ENCODE measurements around the gene CCDC8. TPM values are rescaled to one million over a fixed set of nuclear protein-coding genes. Genes with fewer than 3 reads are reported as not detected.

The CCDC8 gene
- total RNA-seq, 2 experiments from 2014 or later = not detected

- DNase-seq = peak; percentile 17
- ChIA-PET CTCF (interaction anchor here (0.8 to 2.0 kb wide), 4 partner anchors 13 to 111 kb away, joined by 3 to 5 read pairs (median 4); no protein-coding TSS in a partner anchor), POLR2A (interaction anchor here (0.6 to 0.7 kb wide), 2 partner anchors 25 to 66 kb away, joined by 3 read pairs; no protein-coding TSS in a partner anchor)
- H3K9me3 Mint-ChIP-seq = no peaks in the 10 kb centered on the region
- H3K27me3 Mint-ChIP-seq = peaks cover 57% of the 10 kb centered on the region
- intact Hi-C loops (cut with micrococcal nuclease) = no loop called here
- peaks cover 21% of the 10 kb centered on the region for H3K4me1 Mint-ChIP-seq (ENCODE audit: low read depth)
- TF ChIP-seq, protein P1, sequence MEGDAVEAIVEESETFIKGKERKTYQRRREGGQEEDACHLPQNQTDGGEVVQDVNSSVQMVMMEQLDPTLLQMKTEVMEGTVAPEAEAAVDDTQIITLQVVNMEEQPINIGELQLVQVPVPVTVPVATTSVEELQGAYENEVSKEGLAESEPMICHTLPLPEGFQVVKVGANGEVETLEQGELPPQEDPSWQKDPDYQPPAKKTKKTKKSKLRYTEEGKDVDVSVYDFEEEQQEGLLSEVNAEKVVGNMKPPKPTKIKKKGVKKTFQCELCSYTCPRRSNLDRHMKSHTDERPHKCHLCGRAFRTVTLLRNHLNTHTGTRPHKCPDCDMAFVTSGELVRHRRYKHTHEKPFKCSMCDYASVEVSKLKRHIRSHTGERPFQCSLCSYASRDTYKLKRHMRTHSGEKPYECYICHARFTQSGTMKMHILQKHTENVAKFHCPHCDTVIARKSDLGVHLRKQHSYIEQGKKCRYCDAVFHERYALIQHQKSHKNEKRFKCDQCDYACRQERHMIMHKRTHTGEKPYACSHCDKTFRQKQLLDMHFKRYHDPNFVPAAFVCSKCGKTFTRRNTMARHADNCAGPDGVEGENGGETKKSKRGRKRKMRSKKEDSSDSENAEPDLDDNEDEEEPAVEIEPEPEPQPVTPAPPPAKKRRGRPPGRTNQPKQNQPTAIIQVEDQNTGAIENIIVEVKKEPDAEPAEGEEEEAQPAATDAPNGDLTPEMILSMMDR (IDR thresholded peaks at IDR 0.05) = no peak
- ATAC-seq = no peak
- H3K36me3 Mint-ChIP-seq (ENCODE audit: low read depth) = no peaks in the 10 kb centered on the region
- no peak overlapping the region for H3K4me3 Mint-ChIP-seq
- H3K27ac Mint-ChIP-seq = no peak overlapping the region
Observed at GRCh38 chr19:46431824-46432223, 18.5 kb upstream of the CCDC8 start.

GRCh38 chr19:46429999-46430398, 16.6 kb upstream of the CCDC8 start:
- no peak overlapping the region for H3K4me3 Mint-ChIP-seq
- intact Hi-C loops (cut with micrococcal nuclease) = no loop called here
- H3K9me3 Mint-ChIP-seq = no peaks in the 10 kb centered on the region
- TF ChIP-seq, protein P1 (IDR thresholded peaks at IDR 0.05) = no peak
- ChIA-PET CTCF (no interaction called here), POLR2A (no interaction called here)
- H3K4me1 Mint-ChIP-seq (ENCODE audit: low read depth) = peaks cover 32% of the 10 kb centered on the region
- ATAC-seq (no peak), DNase-seq (no peak)
- H3K27ac Mint-ChIP-seq = no peak overlapping the region
- H3K36me3 Mint-ChIP-seq (ENCODE audit: low read depth) = no peaks in the 10 kb centered on the region
- peaks cover 68% of the 10 kb centered on the region for H3K27me3 Mint-ChIP-seq

DNA sequence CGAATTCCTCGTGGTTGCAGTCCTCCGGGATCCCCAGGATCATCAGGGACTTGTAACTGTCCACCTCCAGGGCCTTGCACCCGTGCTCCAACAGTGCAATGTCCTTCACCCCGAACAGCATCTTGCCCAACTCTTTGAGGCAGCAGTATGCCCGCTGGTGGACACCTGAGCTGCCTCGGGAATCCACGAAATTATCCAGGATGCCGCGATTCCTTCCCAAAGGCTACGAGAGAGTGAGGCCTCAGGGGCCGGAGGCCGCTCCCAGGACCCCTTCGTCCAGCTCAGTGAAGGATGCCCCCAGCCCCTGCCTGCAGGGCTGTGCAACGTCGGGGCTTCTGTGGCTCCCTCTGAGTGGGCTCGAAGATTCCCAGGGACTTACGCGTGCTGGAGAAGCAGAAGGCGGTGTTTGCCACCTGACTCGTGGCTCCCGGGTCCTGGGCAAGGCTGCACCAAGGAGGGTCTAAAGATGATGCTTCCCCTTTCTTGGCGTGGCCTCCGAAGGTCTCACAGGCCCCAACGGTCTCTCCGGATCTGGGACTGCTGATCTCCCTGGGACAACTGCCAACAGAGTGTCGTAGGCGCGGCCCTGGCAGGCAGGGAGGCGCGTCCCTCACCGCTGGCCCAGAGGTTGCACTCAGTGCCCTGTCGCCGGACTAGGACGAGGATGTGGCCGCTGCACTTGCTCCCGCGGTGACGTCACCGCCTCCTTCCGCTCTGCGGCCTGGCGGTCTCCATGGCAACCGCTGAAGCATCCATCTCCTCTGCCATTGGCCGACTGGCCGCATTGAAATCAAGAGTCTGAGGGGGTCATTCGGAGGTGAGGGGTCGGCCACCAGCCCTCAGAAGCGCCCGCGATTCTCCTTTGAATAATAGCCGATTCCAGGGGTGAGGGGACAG, 15.1 kb upstream of the CCDC8 start, which contains the start of gene PNMA8C:
Gene PNMA8C (minus strand): TSS at position 698 of the 897 bp plus-strand sequence. CDS start 577 bp downstream, at position 121.
- intact Hi-C loops (cut with micrococcal nuclease) = no loop called here
- Mint-ChIP-seq H3K9me3 (no peaks in the 10 kb centered on the region), H3K4me1 (ENCODE audit: low read depth) (peaks cover 32% of the 10 kb centered on the region), H3K27me3 (peaks cover 66% of the 10 kb centered on the region), H3K36me3 (ENCODE audit: low read depth) (no peaks in the 10 kb centered on the region), H3K4me3 (peak within 1 kb of the TSS; percentile 52), H3K27ac (no peak within 1 kb of the TSS)
- ATAC-seq = peak; percentile 63
- ChIA-PET POLR2A (no interaction called here), CTCF (interaction anchor here (1.0 kb wide), 1 partner anchor 86 kb away, joined by 3 read pairs; no protein-coding TSS in a partner anchor)
- TF ChIP-seq, protein P1 (IDR thresholded peaks at IDR 0.05) = no peak
- peak; percentile 78 for DNase-seq

DNA sequence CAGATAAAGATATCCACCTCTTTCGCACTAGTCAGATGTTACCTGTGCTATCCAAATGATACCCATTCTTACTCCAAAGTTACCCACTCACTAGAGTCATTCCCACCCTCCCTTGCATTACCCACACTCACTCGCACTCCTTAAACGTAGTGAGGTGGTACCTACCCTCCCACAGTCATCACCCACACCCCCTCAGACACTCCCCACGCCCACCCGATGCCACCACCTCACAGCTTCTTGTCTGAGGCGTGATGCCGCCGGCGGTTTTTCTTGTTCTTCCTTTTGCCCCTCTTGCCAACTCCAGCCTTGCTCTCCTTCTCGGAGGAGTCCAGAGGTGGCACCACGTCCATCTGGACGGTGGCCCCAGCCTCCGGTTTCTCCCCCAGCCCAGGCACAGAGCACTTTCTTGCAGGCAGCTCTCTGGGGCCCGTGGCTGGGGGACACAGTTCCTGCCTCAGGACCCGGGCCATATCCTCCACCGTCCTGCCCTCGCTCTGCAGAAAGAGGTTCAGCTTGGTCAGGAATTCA, 14.2 kb upstream of the CCDC8 start:
- Mint-ChIP-seq H3K9me3 (no peaks in the 10 kb centered on the region), H3K27ac (no peak overlapping the region)
- CTCF ChIA-PET = interaction anchor here (1.0 kb wide), 1 partner anchor 86 kb away, joined by 3 read pairs; no protein-coding TSS in a partner anchor

More for the DNA sequence above, 14.2 kb upstream of the CCDC8 start:
- ATAC-seq = no peak
- Mint-ChIP-seq H3K4me3 (no peak overlapping the region), H3K4me1 (ENCODE audit: low read depth) (peaks cover 32% of the 10 kb centered on the region), H3K36me3 (ENCODE audit: low read depth) (no peaks in the 10 kb centered on the region), H3K27me3 (peaks cover 70% of the 10 kb centered on the region)
- no peak for DNase-seq
- intact Hi-C loops (cut with micrococcal nuclease) = no loop called here
- POLR2A ChIA-PET = interaction anchor here (1.0 kb wide), 1 partner anchor 173 kb away, joined by 4 read pairs; the partner anchor contains the start of gene CALM3
- TF ChIP-seq, protein P1 (IDR thresholded peaks at IDR 0.05) = no peak

All from activated CD8-positive, alpha-beta T cell treated with anti-CD3 and anti-CD28 coated beads for 36 hours (primary cell).